ENCODE results near the gene SPEN. TPM values are rescaled to one million over a fixed set of nuclear protein-coding genes. Genes with fewer than 3 reads are reported as not detected.

SPEN gene
- total RNA-seq, 1 experiment from 2014 or later = 58.3 TPM

DNA sequence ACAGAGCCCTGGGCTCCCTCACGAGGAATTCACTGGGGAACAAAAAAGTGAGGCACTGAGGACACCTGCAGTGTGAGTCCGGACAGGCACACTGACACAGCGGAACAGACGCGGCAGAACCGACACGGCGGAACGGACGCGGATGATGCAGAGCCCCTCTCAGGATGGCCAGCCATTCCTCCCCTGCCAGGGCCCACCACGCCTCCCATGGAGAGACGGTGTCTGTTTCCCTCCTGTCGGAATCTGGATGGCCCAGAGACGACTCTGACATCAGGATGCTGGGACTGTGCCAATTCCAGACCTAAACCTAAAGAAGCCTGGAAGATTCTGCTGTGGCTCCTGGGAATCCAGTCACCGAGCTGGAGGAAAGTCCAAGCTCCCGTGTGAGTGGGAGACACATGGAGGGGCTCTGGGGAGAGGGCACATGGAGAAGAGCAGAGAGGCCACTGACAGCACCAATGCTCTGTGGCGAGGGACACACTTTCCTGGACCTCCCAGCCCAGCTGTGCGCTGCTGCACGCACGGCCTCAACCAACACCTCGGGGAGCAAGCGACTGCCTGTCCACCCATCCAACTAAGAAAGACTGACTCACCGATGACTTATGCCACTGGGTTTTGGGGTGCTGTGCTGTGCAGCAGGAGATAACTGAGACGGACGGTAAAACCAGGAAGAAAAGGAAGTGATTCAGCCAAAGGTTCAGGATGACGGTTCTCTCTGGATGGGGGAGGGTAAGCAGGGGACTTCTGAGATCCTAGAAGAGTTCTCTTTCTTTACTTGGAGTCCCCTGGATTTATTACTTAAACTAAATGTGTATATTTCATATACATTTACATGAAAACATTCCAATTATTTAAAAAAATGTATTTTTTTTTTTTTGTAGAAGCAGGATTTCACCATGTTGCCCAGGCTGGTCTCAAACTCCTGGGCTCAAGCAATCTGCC lies 105.1 kb downstream of the SPEN start:
- Histone ChIP-seq H3K4me3 (ENCODE audit: low read depth in 2 of 2, low read length in 2 of 2) (no peak overlapping the region; a peak in 1 of 4 replicates), H3K4me1 (ENCODE audit: control insufficient read depth, insufficient read depth, low read length) (peaks cover 55% of the 10 kb centered on the region), H3K36me3 (ENCODE audit: control insufficient read depth, insufficient read depth, low read length) (no peaks in the 10 kb centered on the region), H3K27ac (ENCODE audit: low read length) (peak overlapping the region; percentile 42), H3K9me3 (ENCODE audit: control insufficient read depth, insufficient read depth, low read depth, low read length) (no peaks in the 10 kb centered on the region), H3K27me3 (ENCODE audit: control insufficient read depth, insufficient read depth, low read length) (no peaks in the 10 kb centered on the region)
- in situ Hi-C loops (cut with HindIII; ENCODE audit: low pct_unique_long_range_greater_than_20kb, low sequenced_read_pairs) (no loop called here), intact Hi-C loops (cut with micrococcal nuclease; ENCODE audit: unreplicated experiment) (no loop called here)
- POLR2A ChIA-PET = interaction anchor here (0.5 kb wide), 1 partner anchor 93 kb away, joined by 5 read pairs; no protein-coding TSS in a partner anchor
- ATAC-seq (peak; percentile 24), DNase-seq (ENCODE audit: low read depth, low spot score) (peak; percentile 52)
- TF ChIP-seq CTCF (IDR thresholded peaks at IDR 0.05) (no peak), SIN3A (IDR thresholded peaks at IDR 0.05; ENCODE audit: borderline replicate concordance, insufficient read depth, low read depth, low read length) (no peak), TCF7L2 (IDR thresholded peaks at IDR 0.05; ENCODE audit: low read depth, low read length) (no peak), POLR2AphosphoS5 (IDR thresholded peaks at IDR 0.05; ENCODE audit: low read depth, low read length) (no peak)
- TF ChIP-seq, protein P1, sequence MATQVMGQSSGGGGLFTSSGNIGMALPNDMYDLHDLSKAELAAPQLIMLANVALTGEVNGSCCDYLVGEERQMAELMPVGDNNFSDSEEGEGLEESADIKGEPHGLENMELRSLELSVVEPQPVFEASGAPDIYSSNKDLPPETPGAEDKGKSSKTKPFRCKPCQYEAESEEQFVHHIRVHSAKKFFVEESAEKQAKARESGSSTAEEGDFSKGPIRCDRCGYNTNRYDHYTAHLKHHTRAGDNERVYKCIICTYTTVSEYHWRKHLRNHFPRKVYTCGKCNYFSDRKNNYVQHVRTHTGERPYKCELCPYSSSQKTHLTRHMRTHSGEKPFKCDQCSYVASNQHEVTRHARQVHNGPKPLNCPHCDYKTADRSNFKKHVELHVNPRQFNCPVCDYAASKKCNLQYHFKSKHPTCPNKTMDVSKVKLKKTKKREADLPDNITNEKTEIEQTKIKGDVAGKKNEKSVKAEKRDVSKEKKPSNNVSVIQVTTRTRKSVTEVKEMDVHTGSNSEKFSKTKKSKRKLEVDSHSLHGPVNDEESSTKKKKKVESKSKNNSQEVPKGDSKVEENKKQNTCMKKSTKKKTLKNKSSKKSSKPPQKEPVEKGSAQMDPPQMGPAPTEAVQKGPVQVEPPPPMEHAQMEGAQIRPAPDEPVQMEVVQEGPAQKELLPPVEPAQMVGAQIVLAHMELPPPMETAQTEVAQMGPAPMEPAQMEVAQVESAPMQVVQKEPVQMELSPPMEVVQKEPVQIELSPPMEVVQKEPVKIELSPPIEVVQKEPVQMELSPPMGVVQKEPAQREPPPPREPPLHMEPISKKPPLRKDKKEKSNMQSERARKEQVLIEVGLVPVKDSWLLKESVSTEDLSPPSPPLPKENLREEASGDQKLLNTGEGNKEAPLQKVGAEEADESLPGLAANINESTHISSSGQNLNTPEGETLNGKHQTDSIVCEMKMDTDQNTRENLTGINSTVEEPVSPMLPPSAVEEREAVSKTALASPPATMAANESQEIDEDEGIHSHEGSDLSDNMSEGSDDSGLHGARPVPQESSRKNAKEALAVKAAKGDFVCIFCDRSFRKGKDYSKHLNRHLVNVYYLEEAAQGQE (IDR thresholded peaks at IDR 0.05; ENCODE audit: insufficient read depth in 1 of 2, low read depth in 2 of 2, low read length in 1 of 2) = no peak
- CTCF ChIA-PET = interaction anchor here (0.6 kb wide), 2 partner anchors 30 to 48 kb away, joined by 3 to 7 read pairs; no protein-coding TSS in a partner anchor
- BruUV-seq (replicated peaks) = no TSS peak

DNA sequence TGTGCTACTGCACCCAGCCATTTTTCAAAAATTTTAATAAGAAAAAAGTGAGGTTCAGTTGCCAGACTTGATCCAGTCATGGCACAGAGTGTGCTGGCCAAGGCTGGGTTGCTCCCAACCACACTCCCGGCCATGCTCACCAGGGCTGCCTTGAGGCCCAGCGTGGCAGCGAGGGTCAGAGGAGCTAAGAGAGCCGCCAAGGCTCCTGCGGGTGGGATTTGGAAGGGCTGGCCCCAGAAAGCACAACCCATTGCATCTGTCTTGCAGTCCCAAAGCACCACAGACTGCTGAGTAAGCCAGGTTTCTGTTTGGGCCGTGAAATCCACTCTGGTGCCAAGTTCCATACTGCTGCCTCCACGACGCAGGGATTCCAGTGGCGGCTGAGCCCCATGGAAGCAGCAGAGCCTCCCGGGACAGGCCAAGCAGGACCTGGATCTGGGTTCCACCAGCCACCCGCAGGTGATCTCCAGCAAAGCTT lies 105.8 kb downstream of the SPEN start:
- ChIA-PET POLR2A (interaction anchor here (0.6 kb wide), 2 partner anchors 136 to 166 kb away, joined by 4 to 9 read pairs; no protein-coding TSS in a partner anchor), CTCF (no interaction called here)
- intact Hi-C loops (cut with micrococcal nuclease; ENCODE audit: unreplicated experiment) (no loop called here), in situ Hi-C loops (cut with HindIII; ENCODE audit: low pct_unique_long_range_greater_than_20kb, low sequenced_read_pairs) (no loop called here)
- peaks cover 54% of the 10 kb centered on the region for H3K4me1 ChIP-seq (ENCODE audit: control insufficient read depth, insufficient read depth, low read length)
- no peak for ATAC-seq
- H3K27ac ChIP-seq (ENCODE audit: low read length) = peak overlapping the region; percentile 42; the same call in 1 of the 2 replicates
- DNase-seq (ENCODE audit: low read depth, low spot score) = no peak
- H3K4me3 ChIP-seq (ENCODE audit: low read depth in 2 of 2, low read length in 2 of 2) = no peak overlapping the region
- no peak for TF ChIP-seq POLR2AphosphoS5 (IDR thresholded peaks at IDR 0.05; ENCODE audit: low read depth, low read length)
- no peak for TF ChIP-seq SIN3A (IDR thresholded peaks at IDR 0.05; ENCODE audit: borderline replicate concordance, insufficient read depth, low read depth, low read length)
- no peak for TF ChIP-seq TCF7L2 (IDR thresholded peaks at IDR 0.05; ENCODE audit: low read depth, low read length)
- no peak for TF ChIP-seq CTCF (IDR thresholded peaks at IDR 0.05)
- TF ChIP-seq, protein P1 (IDR thresholded peaks at IDR 0.05; ENCODE audit: insufficient read depth in 1 of 2, low read depth in 2 of 2, low read length in 1 of 2) = no peak
- no TSS peak for BruUV-seq (replicated peaks)
- no peaks in the 10 kb centered on the region for H3K27me3 ChIP-seq (ENCODE audit: control insufficient read depth, insufficient read depth, low read length)
- H3K36me3 ChIP-seq (ENCODE audit: control insufficient read depth, insufficient read depth, low read length) = no peaks in the 10 kb centered on the region
- H3K9me3 ChIP-seq (ENCODE audit: control insufficient read depth, insufficient read depth, low read depth, low read length) = no peaks in the 10 kb centered on the region

Data from Panc1 (cell line).